CD8-positive, alpha-beta memory T cell (primary cell): ENCODE measurements around the gene SPINK9. TPM values are rescaled to one million over a fixed set of nuclear protein-coding genes. Genes with fewer than 3 reads are reported as not detected.

Experiments used
- CTCF ChIA-PET: fragments of 350-600 bp; sonication (Branson Sonifier 250); formaldehyde crosslinking; loops from one replicate; lab custom pipeline; 2021; ENCODE audit warnings: antibody characterized with exemption; lab: Charles Lee
- POLR2A ChIA-PET: fragments of 350-600 bp; sonication (Branson Sonifier 250); formaldehyde crosslinking; loops from one replicate; lab custom pipeline; 2021; ENCODE audit warnings: antibody characterized with exemption; lab: Charles Lee
- DNase-seq, 5 donors: peaks; one replicate each; pipeline versions ENCODE4 v3.0.0 to v3.0.0-alpha.2; 2020 to 2022; ENCODE audit warnings: mixed read lengths in 1 of 5
- H3K27ac ChIP-seq: one replicate; pipeline ENCODE4 v1.7.0; 2013; ENCODE audit warnings: low read depth, mild to moderate bottlenecking, low read length, moderate library complexity
- H3K27me3 ChIP-seq: 2 replicates; pipeline ENCODE4 v1.7.0; 2013; ENCODE audit warnings: low read length, mild to moderate bottlenecking; ENCODE audit not compliant: insufficient read depth, poor library complexity, severe bottlenecking
- H3K36me3 ChIP-seq: 2 replicates; pipeline ENCODE4 v1.7.0; 2013; ENCODE audit warnings: mild to moderate bottlenecking, low read length, moderate library complexity; ENCODE audit not compliant: insufficient read depth
- H3K4me1 ChIP-seq: 2 replicates; pipeline ENCODE4 v1.7.0; 2013; ENCODE audit warnings: mild to moderate bottlenecking, low read length, moderate library complexity; ENCODE audit not compliant: insufficient read depth
- H3K4me3 ChIP-seq: 2 replicates; pipeline ENCODE4 v1.7.0; 2013; ENCODE audit warnings: mild to moderate bottlenecking, low read length
- H3K9me3 ChIP-seq: 2 replicates; pipeline ENCODE4 v1.7.0; 2013; ENCODE audit warnings: mild to moderate bottlenecking, low read length
- H3K27ac Mint-ChIP-seq, 8 donors: one replicate each; pipeline ENCODE4 v1.8.0; 2020 to 2021; ENCODE audit warnings: mixed read lengths in 8 of 8, mild to moderate bottlenecking in 6 of 8, inconsistent platforms in 3 of 8, moderate library complexity in 3 of 8
- H3K27me3 Mint-ChIP-seq, 2 donors: one replicate each; pipeline ENCODE4 v1.8.0; 2020 to 2021; ENCODE audit warnings: mixed read lengths in 2 of 2, mild to moderate bottlenecking in 1 of 2, moderate library complexity in 1 of 2
- H3K36me3 Mint-ChIP-seq, 3 donors: one replicate each; pipeline ENCODE4 v1.8.0; 2020 to 2021; ENCODE audit warnings: mixed read lengths in 3 of 3, inconsistent platforms in 1 of 3, mild to moderate bottlenecking in 1 of 3
- H3K4me1 Mint-ChIP-seq, 3 donors: one replicate each; pipeline ENCODE4 v1.8.0; 2020 to 2021; ENCODE audit warnings: mixed read lengths in 3 of 3, inconsistent platforms in 1 of 3, mild to moderate bottlenecking in 1 of 3
- H3K4me3 Mint-ChIP-seq, 7 donors: one replicate each; pipeline ENCODE4 v1.8.0; 2020 to 2021; ENCODE audit warnings: mixed read lengths in 7 of 7, mild to moderate bottlenecking in 6 of 7, moderate library complexity in 4 of 7, inconsistent platforms in 2 of 7
- H3K9me3 Mint-ChIP-seq, 5 donors: one replicate each; pipeline ENCODE4 v1.8.0; 2020 to 2022; ENCODE audit warnings: mixed read lengths in 5 of 5, mild to moderate bottlenecking in 3 of 5, moderate library complexity in 2 of 5, inconsistent platforms in 1 of 5
- polyA plus RNA-seq: library from polyadenylated mRNA; unstranded; fragments of 300-500 nt; fragmentation: Illumina TruSeq; gene quantifications from one replicate; pipeline ENCODE4 v1.2.3, GENCODE V29; 2021
- total RNA-seq, 2 experiments: library from RNA; stranded (reverse); gene quantifications; one replicate each; pipeline ENCODE4 v1.2.3, GENCODE V29; 2021

The SPINK9 gene
- total and polyA plus RNA-seq, 3 experiments from 2014 or later: not detected

- Mint-ChIP-seq H3K9me3 (peaks cover 0 to 2% (median 0%) of the 10 kb centered on the region in 5 donors), H3K27me3 (peaks cover 0 to under 1% of the 10 kb centered on the region in 2 donors), H3K36me3 (peaks cover 3 to 22% (median 9%) of the 10 kb centered on the region in 3 donors), H3K27ac (peak overlapping the region in 1 of 8 donors; percentile 0), H3K4me1 (peaks cover 0 to 7% (median 0%) of the 10 kb centered on the region in 3 donors), H3K4me3 (no peak overlapping the region)
- Histone ChIP-seq H3K27ac (no peak overlapping the region), H3K36me3 (no peaks in the 10 kb centered on the region), H3K4me3 (no peak overlapping the region), H3K4me1 (no peaks in the 10 kb centered on the region), H3K9me3 (no peaks in the 10 kb centered on the region), H3K27me3 (no peaks in the 10 kb centered on the region)
- ChIA-PET CTCF (interaction anchor here (0.7 to 1.5 kb wide), 7 partner anchors 16 to 356 kb away, joined by 3 to 5 read pairs (median 3); no protein-coding TSS in a partner anchor), POLR2A (no interaction called here)
- DNase-seq: peak in 2 of 5 donors; percentile 11 to 43
Observed at GRCh38 chr5:148374690-148375360, 39.5 kb downstream of the SPINK9 start.

GRCh38 chr5:148376198-148376597, 40.8 kb downstream of the SPINK9 start:
- no peaks in the 10 kb centered on the region for H3K27me3 Mint-ChIP-seq
- H3K4me1 Mint-ChIP-seq: peaks cover 0 to 8% (median 0%) of the 10 kb centered on the region in 3 donors
- H3K27ac Mint-ChIP-seq: no peak overlapping the region
- H3K9me3 ChIP-seq: no peaks in the 10 kb centered on the region
- H3K27ac ChIP-seq: no peak overlapping the region
- CTCF ChIA-PET: interaction anchor here (1.5 kb wide), 1 partner anchor 62 kb away, joined by 5 read pairs; no protein-coding TSS in a partner anchor
- DNase-seq: no peak
- H3K36me3 Mint-ChIP-seq: peaks cover 3 to 22% (median 9%) of the 10 kb centered on the region in 3 donors
- H3K27me3 ChIP-seq: no peaks in the 10 kb centered on the region
- peaks cover 0 to 2% (median 0%) of the 10 kb centered on the region in 5 donors for H3K9me3 Mint-ChIP-seq
- POLR2A ChIA-PET: no interaction called here
- no peaks in the 10 kb centered on the region for H3K36me3 ChIP-seq
- no peaks in the 10 kb centered on the region for H3K4me1 ChIP-seq
- H3K4me3 ChIP-seq: no peak overlapping the region
- no peak overlapping the region for H3K4me3 Mint-ChIP-seq

- POLR2A ChIA-PET: no interaction called here
- H3K36me3 Mint-ChIP-seq: peaks cover 6 to 16% (median 8%) of the 10 kb centered on the region in 3 donors
- H3K4me1 ChIP-seq: peaks cover 7% of the 10 kb centered on the region
- no peak overlapping the region for H3K27ac ChIP-seq
- H3K9me3 Mint-ChIP-seq: peaks cover 0 to 2% (median 0%) of the 10 kb centered on the region in 5 donors
- H3K36me3 ChIP-seq: no peaks in the 10 kb centered on the region
- H3K4me3 ChIP-seq: no peak overlapping the region
- H3K27me3 Mint-ChIP-seq: no peaks in the 10 kb centered on the region
- H3K4me3 Mint-ChIP-seq: no peak overlapping the region
- H3K27ac Mint-ChIP-seq: no peak overlapping the region
- H3K4me1 Mint-ChIP-seq: peaks cover 7 to 19% (median 12%) of the 10 kb centered on the region in 3 donors
- DNase-seq: no peak
- no peaks in the 10 kb centered on the region for H3K9me3 ChIP-seq
- CTCF ChIA-PET: no interaction called here
- H3K27me3 ChIP-seq: no peaks in the 10 kb centered on the region
Observed at GRCh38 chr5:148378670-148379069, 43.3 kb downstream of the SPINK9 start.

- Histone ChIP-seq H3K4me1 (peaks cover 9% of the 10 kb centered on the region), H3K9me3 (no peaks in the 10 kb centered on the region), H3K4me3 (no peak overlapping the region), H3K36me3 (no peaks in the 10 kb centered on the region), H3K27ac (no peak overlapping the region), H3K27me3 (no peaks in the 10 kb centered on the region)
- Mint-ChIP-seq H3K9me3 (peaks cover 0 to 2% (median 0%) of the 10 kb centered on the region in 5 donors), H3K27me3 (no peaks in the 10 kb centered on the region), H3K4me3 (no peak overlapping the region), H3K36me3 (peaks cover 8 to 16% (median 13%) of the 10 kb centered on the region in 3 donors), H3K4me1 (peaks cover 13 to 26% (median 18%) of the 10 kb centered on the region in 3 donors), H3K27ac (no peak overlapping the region)
- DNase-seq: no peak
- ChIA-PET POLR2A (no interaction called here), CTCF (no interaction called here)
Observed at GRCh38 chr5:148379340-148379739, 44.0 kb downstream of the SPINK9 start.

- POLR2A ChIA-PET: no interaction called here
- Histone ChIP-seq H3K4me3 (no peak overlapping the region), H3K36me3 (no peaks in the 10 kb centered on the region), H3K27me3 (no peaks in the 10 kb centered on the region), H3K9me3 (no peaks in the 10 kb centered on the region), H3K4me1 (peaks cover 32% of the 10 kb centered on the region), H3K27ac (no peak overlapping the region)
- CTCF ChIA-PET: interaction anchor here (1.0 kb wide), 1 partner anchor 8 kb away, joined by 3 read pairs; no protein-coding TSS in a partner anchor
- peaks cover 0 to 1% of the 10 kb centered on the region in 2 donors for H3K27me3 Mint-ChIP-seq
- H3K9me3 Mint-ChIP-seq: peaks cover 0 to 2% (median 0%) of the 10 kb centered on the region in 5 donors
- H3K4me3 Mint-ChIP-seq: peak overlapping the region in 2 of 7 donors; percentile 8 to 34
- peaks cover 11 to 22% (median 16%) of the 10 kb centered on the region in 3 donors for H3K36me3 Mint-ChIP-seq
- peaks cover 36 to 51% (median 43%) of the 10 kb centered on the region in 3 donors for H3K4me1 Mint-ChIP-seq
- DNase-seq: no peak
- peak overlapping the region in 1 of 8 donors; percentile 44 for H3K27ac Mint-ChIP-seq
Observed at GRCh38 chr5:148381906-148382305, 46.5 kb downstream of the SPINK9 start.

- peak overlapping the region; percentile 90 for H3K4me3 ChIP-seq
- peak overlapping the region; percentile 4 to 100 (median 97) for H3K27ac Mint-ChIP-seq
- CTCF ChIA-PET: interaction anchor here (1.0 kb wide), 1 partner anchor 9 kb away, joined by 3 read pairs; no protein-coding TSS in a partner anchor
Observed at GRCh38 chr5:148382961-148383360, 47.6 kb downstream of the SPINK9 start.

GRCh38 chr5:148383564-148384379, 48.4 kb downstream of the SPINK9 start, which contains the start of gene FBXO38:
TSS of gene FBXO38 (plus strand) at chr5:148383958. CDS start at chr5:148394777, 10,819 bp downstream.
- H3K27ac ChIP-seq: peak within 1 kb of the TSS; percentile 98
- H3K9me3 ChIP-seq: no peaks in the 10 kb centered on the region
- Mint-ChIP-seq H3K27ac (peak within 1 kb of the TSS; percentile 87 to 100 (median 98)), H3K4me3 (peak within 1 kb of the TSS; percentile 86 to 98 (median 91)), H3K36me3 (peaks cover 9 to 34% (median 11%) of the 10 kb centered on the region in 3 donors), H3K27me3 (peaks cover 0 to 1% of the 10 kb centered on the region in 2 donors), H3K4me1 (peaks cover 50 to 70% (median 60%) of the 10 kb centered on the region in 3 donors), H3K9me3 (no peaks in the 10 kb centered on the region)
- POLR2A ChIA-PET: no interaction called here
- no peaks in the 10 kb centered on the region for H3K27me3 ChIP-seq
- H3K4me3 ChIP-seq: peak within 1 kb of the TSS; percentile 90
- H3K36me3 ChIP-seq: no peaks in the 10 kb centered on the region
- peaks cover 42% of the 10 kb centered on the region for H3K4me1 ChIP-seq
- DNase-seq: peak; percentile 92 to 99 (median 97)
- CTCF ChIA-PET: no interaction called here

More at GRCh38 chr5:148382961-148383360, 47.6 kb downstream of the SPINK9 start:
- peaks cover 0 to 2% (median 0%) of the 10 kb centered on the region in 5 donors for H3K9me3 Mint-ChIP-seq
- peaks cover 38% of the 10 kb centered on the region for H3K4me1 ChIP-seq
- no peaks in the 10 kb centered on the region for H3K36me3 ChIP-seq
- peaks cover 0 to 1% of the 10 kb centered on the region in 2 donors for H3K27me3 Mint-ChIP-seq
- DNase-seq: peak in 1 of 5 donors; percentile 8
- peaks cover 45 to 62% (median 51%) of the 10 kb centered on the region in 3 donors for H3K4me1 Mint-ChIP-seq
- peak overlapping the region; percentile 86 to 98 (median 91) for H3K4me3 Mint-ChIP-seq
- POLR2A ChIA-PET: no interaction called here
- H3K27me3 ChIP-seq: no peaks in the 10 kb centered on the region
- H3K27ac ChIP-seq: peak overlapping the region; percentile 98
- no peaks in the 10 kb centered on the region for H3K9me3 ChIP-seq
- H3K36me3 Mint-ChIP-seq: peaks cover 10 to 30% (median 16%) of the 10 kb centered on the region in 3 donors
